GM12801 (cell line): ENCODE measurements around the gene STK32B.

Experiments
- CTCF ChIP-seq: IDR thresholded peaks from one replicate; pipeline ENCODE4 v1.5.1; 2011; ENCODE audit warnings: control low read depth; ENCODE audit not compliant: insufficient read length; ENCODE audit errors: extremely low read depth

Gene STK32B

GRCh38 chr4:5379895-5380294 lies 328.6 kb downstream of the STK32B start:
- TF ChIP-seq CTCF, result no peak

GRCh38 chr4:5381961-5382441 lies 330.7 kb downstream of the STK32B start:
- TF ChIP-seq CTCF, result no peak

- TF ChIP-seq CTCF, result no peak
Measured at GRCh38 chr4:5383191-5383980, 332.1 kb downstream of the STK32B start.

DNA sequence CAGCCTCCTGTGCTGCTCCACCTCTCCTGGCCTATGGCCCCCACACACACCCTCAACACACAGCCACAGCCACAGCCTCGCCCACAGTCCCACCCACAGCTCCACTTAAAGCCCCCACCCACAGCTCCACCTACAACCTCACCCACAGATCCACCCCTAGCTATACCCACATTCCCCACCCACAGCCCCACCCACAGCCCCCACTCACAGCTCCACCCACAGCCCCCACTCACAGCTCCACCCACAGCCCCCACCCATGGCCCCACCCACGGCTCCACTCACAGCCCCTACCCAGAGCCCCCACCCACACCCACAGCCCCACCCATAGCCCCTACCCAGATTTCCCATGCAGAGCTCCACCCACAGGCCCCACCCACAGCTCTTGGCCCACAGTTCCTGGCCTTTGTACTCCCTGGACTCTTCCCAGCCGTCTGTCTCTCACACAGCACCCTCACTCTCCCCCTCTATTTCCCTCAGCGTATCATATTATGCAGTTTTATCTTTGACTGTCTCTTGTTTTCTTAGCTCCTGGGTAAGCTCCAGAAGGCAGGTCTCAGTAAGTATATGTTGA lies 334.5 kb downstream of the STK32B start:
- no peak for TF ChIP-seq CTCF

GRCh38 chr4:5386921-5387320 lies 335.6 kb downstream of the STK32B start:
- no peak for TF ChIP-seq CTCF

- TF ChIP-seq CTCF, result no peak
Measured at GRCh38 chr4:5387457-5387856, 336.2 kb downstream of the STK32B start.

DNA sequence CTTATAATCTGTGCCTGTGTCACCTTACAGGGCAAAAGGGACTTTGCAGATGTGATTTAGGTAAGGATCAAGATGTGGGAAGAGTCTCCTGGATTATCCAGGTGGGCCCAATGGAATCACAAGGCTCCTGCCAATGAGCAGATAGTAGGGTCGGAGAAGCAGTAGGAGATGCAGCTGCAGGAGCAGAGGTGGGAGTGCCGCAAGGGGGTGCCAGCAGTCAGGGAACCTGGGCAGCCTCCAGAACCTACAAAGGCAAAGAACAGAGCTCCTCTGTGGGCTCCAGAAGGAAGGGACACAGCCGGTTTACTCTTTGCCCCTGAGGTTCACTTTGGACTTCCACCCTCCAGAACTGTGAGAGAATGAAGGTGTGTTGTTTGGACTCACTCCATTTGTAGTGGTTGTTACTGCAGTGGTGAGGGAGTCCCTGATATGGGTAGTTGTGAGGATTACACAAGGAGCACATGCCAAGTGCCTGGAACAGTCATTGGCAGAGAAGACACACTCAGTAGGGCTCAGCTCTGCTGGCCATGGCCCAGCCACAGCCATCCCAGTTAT lies 338.6 kb downstream of the STK32B start:
- TF ChIP-seq CTCF, result no peak
